ENCODE measurements around the gene OPHN1.

Gene OPHN1

GRCh38 chrX:68433155-68433980, at the start of gene OPHN1:
Gene OPHN1 (minus strand): TSS chrX:68433495. CDS start chrX:68433020, 475 bp downstream.
- no peak for TF ChIP-seq CTCF (IDR thresholded peaks at IDR 0.05; ENCODE audit: low read depth, low read length)
- H3K4me3 ChIP-seq (replicated peaks in 1 of 2; ENCODE audit: low read depth in 2 of 2, low read length in 2 of 2) = peak within 1 kb of the TSS; percentile 64 to 65
- peak; percentile 76 to 86 for DNase-seq (ENCODE audit: low read depth in 2 of 2)

- no peak for DNase-seq (ENCODE audit: low read depth in 2 of 2)
- TF ChIP-seq CTCF (IDR thresholded peaks at IDR 0.05; ENCODE audit: low read depth, low read length) = no peak
- no peak overlapping the region for H3K4me3 ChIP-seq (replicated peaks in 1 of 2; ENCODE audit: low read depth in 2 of 2, low read length in 2 of 2)
These were observed 47.7 kb upstream of the OPHN1 start for GRCh38 chrX:68480969-68481368.

- no peak for TF ChIP-seq CTCF (IDR thresholded peaks at IDR 0.05; ENCODE audit: low read depth, low read length)
- no peak overlapping the region for H3K4me3 ChIP-seq (replicated peaks in 1 of 2; ENCODE audit: low read depth in 2 of 2, low read length in 2 of 2)
- no peak for DNase-seq (ENCODE audit: low read depth in 2 of 2)
These were observed 31.5 kb upstream of the OPHN1 start for GRCh38 chrX:68464796-68465195.

GRCh38 chrX:68463880-68464279, 30.6 kb upstream of the OPHN1 start:
- H3K4me3 ChIP-seq (replicated peaks in 1 of 2; ENCODE audit: low read depth in 2 of 2, low read length in 2 of 2) = no peak overlapping the region
- no peak for DNase-seq (ENCODE audit: low read depth in 2 of 2)
- no peak for TF ChIP-seq CTCF (IDR thresholded peaks at IDR 0.05; ENCODE audit: low read depth, low read length)

- peak; percentile 27 for TF ChIP-seq CTCF (IDR thresholded peaks at IDR 0.05; ENCODE audit: low read depth, low read length)
- no peak overlapping the region for H3K4me3 ChIP-seq (replicated peaks in 1 of 2; ENCODE audit: low read depth in 2 of 2, low read length in 2 of 2)
- DNase-seq (ENCODE audit: low read depth in 2 of 2) = peak; percentile 64 to 68
These were observed 29.4 kb upstream of the OPHN1 start for GRCh38 chrX:68462653-68463052.

GRCh38 chrX:68462197-68462596, 28.9 kb upstream of the OPHN1 start:
- peak; percentile 33 to 59 for DNase-seq (ENCODE audit: low read depth in 2 of 2)
- no peak for TF ChIP-seq CTCF (IDR thresholded peaks at IDR 0.05; ENCODE audit: low read depth, low read length)

More at GRCh38 chrX:68462197-68462596, 28.9 kb upstream of the OPHN1 start:
- no peak overlapping the region for H3K4me3 ChIP-seq (replicated peaks in 1 of 2; ENCODE audit: low read depth in 2 of 2, low read length in 2 of 2)
